OCI-LY3 (cell line): Measurements from ENCODE around the gene AOAH.

Experiments used
- EZH2phosphoT487 ChIP-seq: fragments of 200-600 bp; shearing (Covaris generic); IDR thresholded peaks from 2 replicates; pipeline ENCODE4 v1.6.1; 2018; ENCODE audit warnings: antibody characterized with exemption, mixed run types, low read depth
- TF ChIP-seq, protein P1 (sequence below): fragments of 200-600, 300-600 bp; sonication (generic); IDR thresholded peaks from 2 replicates; pipeline ENCODE4 v1.5.1; 2014; ENCODE audit warnings: antibody characterized with exemption, low read length, low read depth

DNA sequence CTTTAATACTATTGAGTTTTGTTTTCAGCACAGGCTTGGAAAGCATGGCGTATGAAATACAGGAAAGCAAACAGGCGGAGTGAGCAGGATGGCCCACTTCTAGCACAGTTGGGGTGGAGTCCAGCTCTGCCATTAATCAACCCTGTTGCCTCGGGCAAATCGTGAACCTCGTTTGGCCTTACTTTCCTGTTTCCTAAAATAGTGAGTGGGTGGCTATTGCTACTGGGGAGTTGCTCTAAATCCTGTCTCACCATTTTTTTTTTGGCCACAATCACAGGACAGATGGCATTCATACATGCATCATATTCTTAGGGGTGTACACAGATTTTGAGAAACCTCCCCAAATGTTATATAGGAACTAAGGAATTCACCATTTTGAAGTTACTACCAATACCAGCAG, 176.9 kb downstream of the AOAH start:
- TF ChIP-seq, protein P1, sequence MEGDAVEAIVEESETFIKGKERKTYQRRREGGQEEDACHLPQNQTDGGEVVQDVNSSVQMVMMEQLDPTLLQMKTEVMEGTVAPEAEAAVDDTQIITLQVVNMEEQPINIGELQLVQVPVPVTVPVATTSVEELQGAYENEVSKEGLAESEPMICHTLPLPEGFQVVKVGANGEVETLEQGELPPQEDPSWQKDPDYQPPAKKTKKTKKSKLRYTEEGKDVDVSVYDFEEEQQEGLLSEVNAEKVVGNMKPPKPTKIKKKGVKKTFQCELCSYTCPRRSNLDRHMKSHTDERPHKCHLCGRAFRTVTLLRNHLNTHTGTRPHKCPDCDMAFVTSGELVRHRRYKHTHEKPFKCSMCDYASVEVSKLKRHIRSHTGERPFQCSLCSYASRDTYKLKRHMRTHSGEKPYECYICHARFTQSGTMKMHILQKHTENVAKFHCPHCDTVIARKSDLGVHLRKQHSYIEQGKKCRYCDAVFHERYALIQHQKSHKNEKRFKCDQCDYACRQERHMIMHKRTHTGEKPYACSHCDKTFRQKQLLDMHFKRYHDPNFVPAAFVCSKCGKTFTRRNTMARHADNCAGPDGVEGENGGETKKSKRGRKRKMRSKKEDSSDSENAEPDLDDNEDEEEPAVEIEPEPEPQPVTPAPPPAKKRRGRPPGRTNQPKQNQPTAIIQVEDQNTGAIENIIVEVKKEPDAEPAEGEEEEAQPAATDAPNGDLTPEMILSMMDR, result no peak
- no peak for TF ChIP-seq EZH2phosphoT487
